Measurements from ENCODE around the gene NRP1.
A peak's percentile ranks its signal among the peaks of the same experiment; 100 is the strongest.

Gene NRP1

GRCh38 chr10:33249137-33249536 is 85.3 kb downstream of the NRP1 start:
- Histone ChIP-seq H3K27me3 (ENCODE audit: insufficient read depth, poor library complexity, severe bottlenecking) (no peaks in the 10 kb centered on the region), H3K4me1 (ENCODE audit: insufficient read depth, poor library complexity, severe bottlenecking) (peaks cover 36% of the 10 kb centered on the region), H3K36me3 (ENCODE audit: low read depth) (peaks cover 89% of the 10 kb centered on the region), H3K9me3 (ENCODE audit: severe bottlenecking) (no peaks in the 10 kb centered on the region), H3K4me3 (ENCODE audit: severe bottlenecking) (no peak overlapping the region), H3K27ac (ENCODE audit: poor library complexity, severe bottlenecking) (peak overlapping the region; percentile 96)
- TF ChIP-seq CTCF (IDR thresholded peaks at IDR 0.05; ENCODE audit: poor library complexity, severe bottlenecking): no peak
- ATAC-seq (ENCODE audit: low read depth) (no peak), DNase-seq (ENCODE audit: low spot score) (no peak)

GRCh38 chr10:33248638-33249037 is 85.8 kb downstream of the NRP1 start:
- TF ChIP-seq CTCF (IDR thresholded peaks at IDR 0.05; ENCODE audit: poor library complexity, severe bottlenecking): no peak
- H3K27ac ChIP-seq (ENCODE audit: poor library complexity, severe bottlenecking): peak overlapping the region; percentile 96
- no peaks in the 10 kb centered on the region for H3K27me3 ChIP-seq (ENCODE audit: insufficient read depth, poor library complexity, severe bottlenecking)
- DNase-seq (ENCODE audit: low spot score) (no peak), ATAC-seq (ENCODE audit: low read depth) (peak; percentile 92)
- no peak overlapping the region for H3K4me3 ChIP-seq (ENCODE audit: severe bottlenecking)
- peaks cover 86% of the 10 kb centered on the region for H3K36me3 ChIP-seq (ENCODE audit: low read depth)
- peaks cover 32% of the 10 kb centered on the region for H3K4me1 ChIP-seq (ENCODE audit: insufficient read depth, poor library complexity, severe bottlenecking)
- no peaks in the 10 kb centered on the region for H3K9me3 ChIP-seq (ENCODE audit: severe bottlenecking)

- H3K27ac ChIP-seq (ENCODE audit: poor library complexity, severe bottlenecking): peak overlapping the region; percentile 96
- H3K27me3 ChIP-seq (ENCODE audit: insufficient read depth, poor library complexity, severe bottlenecking): no peaks in the 10 kb centered on the region
- ATAC-seq (ENCODE audit: low read depth) (no peak), DNase-seq (ENCODE audit: low spot score) (no peak)
- H3K36me3 ChIP-seq (ENCODE audit: low read depth): peaks cover 87% of the 10 kb centered on the region
- H3K4me1 ChIP-seq (ENCODE audit: insufficient read depth, poor library complexity, severe bottlenecking): peaks cover 22% of the 10 kb centered on the region
- H3K4me3 ChIP-seq (ENCODE audit: severe bottlenecking): no peak overlapping the region
- H3K9me3 ChIP-seq (ENCODE audit: severe bottlenecking): no peaks in the 10 kb centered on the region
- TF ChIP-seq CTCF (IDR thresholded peaks at IDR 0.05; ENCODE audit: poor library complexity, severe bottlenecking): no peak
Measured at GRCh38 chr10:33247221-33247922, 87.1 kb downstream of the NRP1 start.

DNA sequence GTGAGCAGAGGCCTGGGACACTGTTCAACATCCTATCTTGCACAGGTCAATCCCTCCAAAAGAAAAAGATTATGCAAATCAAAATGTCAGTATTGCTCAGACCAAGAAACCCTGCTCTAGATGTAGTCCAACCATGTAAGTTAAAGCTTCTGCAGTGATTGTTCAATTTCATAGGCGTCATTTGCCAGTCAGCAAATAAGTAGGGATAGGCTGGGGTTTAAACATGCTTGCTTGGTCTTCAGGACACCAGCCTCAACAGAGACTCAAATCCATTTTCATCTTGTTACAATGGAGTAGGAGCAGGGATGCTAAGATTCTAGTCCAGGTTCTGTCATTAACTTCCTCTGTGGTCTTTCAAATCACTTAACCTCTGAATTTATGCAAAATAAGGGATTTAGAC is 89.1 kb downstream of the NRP1 start:
- Histone ChIP-seq H3K27ac (ENCODE audit: poor library complexity, severe bottlenecking) (peak overlapping the region; percentile 4), H3K4me3 (ENCODE audit: severe bottlenecking) (no peak overlapping the region), H3K36me3 (ENCODE audit: low read depth) (peaks cover 82% of the 10 kb centered on the region), H3K27me3 (ENCODE audit: insufficient read depth, poor library complexity, severe bottlenecking) (no peaks in the 10 kb centered on the region), H3K9me3 (ENCODE audit: severe bottlenecking) (no peaks in the 10 kb centered on the region), H3K4me1 (ENCODE audit: insufficient read depth, poor library complexity, severe bottlenecking) (peaks cover 16% of the 10 kb centered on the region)
- DNase-seq (ENCODE audit: low spot score) (no peak), ATAC-seq (ENCODE audit: low read depth) (no peak)
- no peak for TF ChIP-seq CTCF (IDR thresholded peaks at IDR 0.05; ENCODE audit: poor library complexity, severe bottlenecking)

- no peak for ATAC-seq (ENCODE audit: low read depth)
- H3K27ac ChIP-seq (ENCODE audit: poor library complexity, severe bottlenecking): peak overlapping the region; percentile 4
Measured at GRCh38 chr10:33244354-33244967, 90.0 kb downstream of the NRP1 start.

More at GRCh38 chr10:33244354-33244967, 90.0 kb downstream of the NRP1 start:
- TF ChIP-seq CTCF (IDR thresholded peaks at IDR 0.05; ENCODE audit: poor library complexity, severe bottlenecking): no peak
- Histone ChIP-seq H3K27me3 (ENCODE audit: insufficient read depth, poor library complexity, severe bottlenecking) (no peaks in the 10 kb centered on the region), H3K9me3 (ENCODE audit: severe bottlenecking) (no peaks in the 10 kb centered on the region), H3K4me1 (ENCODE audit: insufficient read depth, poor library complexity, severe bottlenecking) (peaks cover 18% of the 10 kb centered on the region), H3K36me3 (ENCODE audit: low read depth) (peaks cover 82% of the 10 kb centered on the region), H3K4me3 (ENCODE audit: severe bottlenecking) (no peak overlapping the region)
- DNase-seq (ENCODE audit: low spot score): no peak
